Mucosa of descending colon (tissue), 3 donors: ENCODE measurements around the gene CRHR1. TPM values are rescaled to one million over a fixed set of nuclear protein-coding genes. Genes with fewer than 3 reads are reported as not detected.

Source experiments
- ATAC-seq: fragments of 200-7000 bp; cut with Tn5 transposase; one replicate; pipeline ENCODE4 v1.9.1; 2020; ENCODE audit warnings: mild to moderate bottlenecking, moderate library complexity
- DNase-seq, 3 donors: peaks; one replicate each; pipeline ENCODE4 v3.0.0-alpha.2; 2020
- H3K36me3 ChIP-seq: fragments of 200-600 bp; one replicate; pipeline ENCODE4 v1.8.0; 2021; ENCODE audit warnings: low read depth, mild to moderate bottlenecking
- H3K4me1 ChIP-seq: fragments of 200-600 bp; one replicate; pipeline ENCODE4 v1.8.0; 2021; ENCODE audit warnings: low read depth, mild to moderate bottlenecking
- H3K4me3 ChIP-seq: fragments of 200-600 bp; one replicate; pipeline ENCODE4 v1.8.0; 2021; ENCODE audit warnings: mild to moderate bottlenecking
- H3K9me3 ChIP-seq: fragments of 200-600 bp; one replicate; pipeline ENCODE4 v1.8.0; 2021; ENCODE audit warnings: mild to moderate bottlenecking
- intact Hi-C, 2 donors: fragments of 100-400 bp; cut with DNase I in 1 of 2; cut with micrococcal nuclease in 1 of 2; formaldehyde crosslinking; loops; one replicate each; pipeline versions ENCODE4 v1.11.0 to v1.11.1; 2022; cut with DNase I, micrococcal nuclease
- total RNA-seq, 3 donors: library from RNA; stranded (reverse); fragmentation: NEBNext Ultra II Directional in 2 of 3; extraction: Animal tissue kit (Norgen Biotek cat#: 25700) in 2 of 3; gene quantifications; one replicate each; pipeline versions ENCODE4 v1.2.1 to v1.2.4, GENCODE V29; 2021 to 2023
- TF ChIP-seq, protein P1 (sequence below): fragments of 200-600 bp; IDR thresholded peaks from one replicate; pipeline ENCODE4 v1.8.0; 2022; ENCODE audit warnings: antibody characterized with exemption, mild to moderate bottlenecking
- donor health status: DM: no; HTN: no; CAD: no; lungs with moderate emphysema.
- donor health status: DM: no; HTN: no; CAD: no.
- donor health status: DM: no; HTN: yes; CAD: no.

Gene CRHR1
- total RNA-seq, 3 donors from 2014 or later = not detected

GRCh38 chr17:45755050-45755449, 29.1 kb upstream of the CRHR1 start:
- Histone ChIP-seq H3K4me1 (no peaks in the 10 kb centered on the region), H3K4me3 (no peak overlapping the region), H3K9me3 (no peaks in the 10 kb centered on the region), H3K36me3 (no peaks in the 10 kb centered on the region)
- ATAC-seq (no peak), DNase-seq (no peak)
- TF ChIP-seq, protein P1, sequence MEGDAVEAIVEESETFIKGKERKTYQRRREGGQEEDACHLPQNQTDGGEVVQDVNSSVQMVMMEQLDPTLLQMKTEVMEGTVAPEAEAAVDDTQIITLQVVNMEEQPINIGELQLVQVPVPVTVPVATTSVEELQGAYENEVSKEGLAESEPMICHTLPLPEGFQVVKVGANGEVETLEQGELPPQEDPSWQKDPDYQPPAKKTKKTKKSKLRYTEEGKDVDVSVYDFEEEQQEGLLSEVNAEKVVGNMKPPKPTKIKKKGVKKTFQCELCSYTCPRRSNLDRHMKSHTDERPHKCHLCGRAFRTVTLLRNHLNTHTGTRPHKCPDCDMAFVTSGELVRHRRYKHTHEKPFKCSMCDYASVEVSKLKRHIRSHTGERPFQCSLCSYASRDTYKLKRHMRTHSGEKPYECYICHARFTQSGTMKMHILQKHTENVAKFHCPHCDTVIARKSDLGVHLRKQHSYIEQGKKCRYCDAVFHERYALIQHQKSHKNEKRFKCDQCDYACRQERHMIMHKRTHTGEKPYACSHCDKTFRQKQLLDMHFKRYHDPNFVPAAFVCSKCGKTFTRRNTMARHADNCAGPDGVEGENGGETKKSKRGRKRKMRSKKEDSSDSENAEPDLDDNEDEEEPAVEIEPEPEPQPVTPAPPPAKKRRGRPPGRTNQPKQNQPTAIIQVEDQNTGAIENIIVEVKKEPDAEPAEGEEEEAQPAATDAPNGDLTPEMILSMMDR = no peak
- intact Hi-C loops = no loop called here

DNA sequence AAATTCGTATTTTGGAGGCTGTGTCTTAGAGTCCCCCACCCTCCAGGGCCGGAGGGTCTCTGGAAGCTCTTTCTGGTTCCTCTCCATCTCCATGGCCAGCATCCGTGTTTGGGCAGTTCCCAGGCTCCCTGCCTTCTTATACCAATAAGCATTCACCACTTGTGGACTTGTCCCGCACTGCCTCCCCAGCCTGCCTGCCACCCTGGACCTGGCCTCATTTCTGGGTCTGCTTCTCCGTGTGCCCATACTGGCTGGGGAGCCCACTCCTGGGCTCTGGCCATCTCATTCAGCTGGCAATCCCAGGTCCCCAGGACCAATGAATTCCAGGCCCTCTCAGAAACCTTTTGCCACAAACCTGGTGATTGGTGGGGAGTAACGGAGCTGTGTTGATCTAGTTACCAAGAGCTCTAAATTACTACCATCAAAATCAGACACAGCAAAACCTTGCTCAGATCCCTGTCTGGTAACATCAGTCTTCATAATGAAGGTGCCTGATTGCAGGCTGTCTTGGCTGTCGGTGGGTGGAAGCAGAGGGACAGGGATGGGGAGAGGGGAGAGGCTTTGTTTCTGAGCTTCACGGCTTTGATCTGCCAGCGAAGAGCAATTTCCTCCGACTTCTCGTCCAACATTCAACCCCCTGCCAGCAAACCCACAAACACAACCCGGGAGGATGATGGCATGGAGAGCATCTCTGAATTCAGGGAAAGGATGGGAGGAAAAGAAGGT, 27.7 kb upstream of the CRHR1 start:
- no peak for DNase-seq
- H3K36me3 ChIP-seq = no peaks in the 10 kb centered on the region
- no peak overlapping the region for H3K4me3 ChIP-seq
- no peaks in the 10 kb centered on the region for H3K4me1 ChIP-seq
- H3K9me3 ChIP-seq = no peaks in the 10 kb centered on the region
- intact Hi-C loops = no loop called here
- TF ChIP-seq, protein P1 = no peak
- ATAC-seq = no peak

DNA sequence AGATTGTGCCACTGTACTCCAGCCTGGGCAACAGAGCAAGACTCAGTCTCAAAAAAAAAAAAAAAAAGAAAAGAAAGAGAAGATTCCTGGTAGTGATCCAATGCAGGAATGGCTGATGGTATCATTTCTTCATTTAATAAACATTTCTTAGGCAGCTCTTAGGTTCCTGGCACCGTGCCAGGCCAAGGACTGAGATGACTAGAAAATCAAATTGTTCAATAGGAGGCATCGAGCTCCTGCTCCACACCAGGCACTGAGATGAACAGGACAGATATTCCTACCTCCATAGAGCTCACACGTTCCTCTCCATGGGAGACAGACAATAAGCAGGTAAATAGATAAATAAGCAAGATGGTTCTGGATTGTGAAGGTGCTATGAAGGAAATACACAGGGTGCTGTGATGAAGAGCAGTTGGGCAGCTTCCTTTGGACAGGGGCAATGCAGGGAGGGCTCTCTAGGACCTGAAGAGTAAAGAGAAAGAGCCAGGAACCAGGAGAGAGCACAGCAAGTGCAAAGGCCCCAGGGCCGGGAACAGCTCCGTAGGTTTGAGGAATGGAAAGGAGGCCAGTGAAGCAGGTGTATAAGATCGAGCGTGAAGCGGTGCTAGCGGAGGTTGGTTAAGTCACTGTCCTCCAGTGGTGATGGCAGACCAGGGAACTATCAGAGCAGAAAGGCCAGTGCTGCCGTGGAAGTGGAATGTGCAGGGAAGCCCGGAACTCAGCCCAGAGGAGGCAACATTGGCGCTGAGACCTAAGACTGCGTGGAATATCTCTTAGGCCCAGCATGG, 26.5 kb upstream of the CRHR1 start:
- intact Hi-C loops = no loop called here
- Histone ChIP-seq H3K36me3 (no peaks in the 10 kb centered on the region), H3K9me3 (no peaks in the 10 kb centered on the region), H3K4me1 (no peaks in the 10 kb centered on the region), H3K4me3 (no peak overlapping the region)
- ATAC-seq (no peak), DNase-seq (no peak)
- TF ChIP-seq, protein P1 = no peak

- ATAC-seq (no peak), DNase-seq (no peak)
- intact Hi-C loops = no loop called here
Measured at GRCh38 chr17:45758544-45758943, 25.6 kb upstream of the CRHR1 start.

DNA sequence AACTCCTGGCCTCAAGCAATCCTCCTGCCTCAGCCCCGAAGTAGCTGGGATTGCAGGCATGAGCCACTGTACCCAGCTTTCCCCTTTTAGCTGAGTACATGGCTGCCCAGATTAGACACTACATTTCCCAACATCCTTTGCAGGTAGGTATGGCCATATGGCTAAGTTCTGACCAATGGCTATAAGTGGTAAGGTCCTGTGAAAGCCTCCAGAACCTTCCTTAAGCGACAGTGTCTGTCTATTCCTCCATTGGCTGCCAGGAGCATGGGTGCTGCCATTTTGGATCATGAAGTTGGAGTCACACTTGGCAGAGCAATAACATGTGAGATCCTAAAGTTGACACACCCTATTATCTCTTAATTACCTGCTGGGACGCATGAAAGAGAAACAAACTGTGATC, 24.4 kb upstream of the CRHR1 start:
- H3K4me3 ChIP-seq = no peak overlapping the region
- H3K36me3 ChIP-seq = no peaks in the 10 kb centered on the region
- intact Hi-C loops = no loop called here
- H3K9me3 ChIP-seq = no peaks in the 10 kb centered on the region
- no peaks in the 10 kb centered on the region for H3K4me1 ChIP-seq
- TF ChIP-seq, protein P1 = no peak
- ATAC-seq (no peak), DNase-seq (no peak)

More at GRCh38 chr17:45758544-45758943, 25.6 kb upstream of the CRHR1 start:
- Histone ChIP-seq H3K4me1 (no peaks in the 10 kb centered on the region), H3K4me3 (no peak overlapping the region), H3K36me3 (no peaks in the 10 kb centered on the region), H3K9me3 (no peaks in the 10 kb centered on the region)
- TF ChIP-seq, protein P1 = no peak
